Measurements from ENCODE around the gene ALK.
"Not testable (repeated sequence)": the region's sequence is repeated elsewhere in the genome, so short reads cannot be mapped to it uniquely, and the experiment has no call there.

ALK gene

DNA sequence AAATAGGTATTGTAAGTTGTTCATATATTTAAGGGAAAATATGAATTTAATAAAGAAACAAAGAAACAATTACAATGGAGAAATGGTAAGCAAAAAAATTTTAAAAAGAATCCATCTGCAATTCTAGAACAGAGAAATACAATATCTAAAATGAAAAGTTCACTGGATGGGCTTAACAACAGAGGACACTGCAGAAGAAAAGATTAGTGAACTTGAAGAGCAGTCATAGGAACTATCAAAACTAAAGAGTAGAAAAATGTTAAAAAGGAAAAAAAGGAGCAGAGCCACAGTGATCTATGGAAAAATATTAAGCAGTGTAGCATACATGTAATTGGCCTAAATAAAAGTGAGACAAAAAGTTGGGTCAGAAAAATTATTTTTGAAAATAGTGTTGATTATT is 83.5 kb downstream of the ALK start:
- DNase-seq, result no peak

DNA sequence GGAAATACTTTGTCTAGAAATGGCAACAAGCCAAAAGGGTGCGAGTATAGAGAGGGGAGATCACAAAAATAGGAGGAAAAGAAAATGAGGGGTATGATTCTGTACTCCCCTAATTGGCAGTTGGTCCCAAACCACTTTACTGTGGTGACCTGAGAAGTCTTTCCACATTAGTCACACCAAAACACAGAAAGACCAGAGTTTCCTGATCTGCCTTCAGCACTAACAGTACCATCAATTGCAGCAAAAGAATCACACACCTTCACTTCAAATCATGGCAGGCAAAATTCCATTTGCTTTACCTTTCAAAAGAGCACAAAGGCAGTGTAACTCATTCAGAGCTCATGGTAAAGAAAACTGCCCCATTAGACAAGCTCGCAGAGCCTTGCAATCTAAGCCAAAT is 86.8 kb downstream of the ALK start:
- DNase-seq, result no peak

DNA sequence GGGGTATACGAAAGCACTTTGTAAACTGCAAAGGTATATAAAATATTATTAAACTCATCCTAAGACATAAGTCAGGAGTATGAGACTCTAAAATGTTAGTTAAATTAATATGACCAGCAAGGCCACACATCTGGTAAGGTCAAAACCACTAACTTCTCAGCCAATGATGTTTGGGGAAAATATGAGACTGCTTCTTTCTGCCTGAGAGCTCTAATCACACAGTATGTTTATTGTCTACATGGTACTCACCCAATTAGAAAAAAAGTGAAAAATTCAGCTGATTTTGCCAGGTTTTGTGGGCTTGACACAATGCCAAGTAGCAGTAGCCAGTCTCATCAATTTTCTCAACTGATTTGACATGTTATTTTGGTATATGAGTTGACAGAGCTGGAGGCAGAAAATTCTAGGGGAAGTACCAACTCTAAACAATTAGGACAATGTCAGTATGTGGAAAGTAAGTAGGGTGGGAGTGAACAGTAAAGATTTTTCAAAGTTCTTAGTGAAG is 87.3 kb downstream of the ALK start:
- no peak for DNase-seq

DNA sequence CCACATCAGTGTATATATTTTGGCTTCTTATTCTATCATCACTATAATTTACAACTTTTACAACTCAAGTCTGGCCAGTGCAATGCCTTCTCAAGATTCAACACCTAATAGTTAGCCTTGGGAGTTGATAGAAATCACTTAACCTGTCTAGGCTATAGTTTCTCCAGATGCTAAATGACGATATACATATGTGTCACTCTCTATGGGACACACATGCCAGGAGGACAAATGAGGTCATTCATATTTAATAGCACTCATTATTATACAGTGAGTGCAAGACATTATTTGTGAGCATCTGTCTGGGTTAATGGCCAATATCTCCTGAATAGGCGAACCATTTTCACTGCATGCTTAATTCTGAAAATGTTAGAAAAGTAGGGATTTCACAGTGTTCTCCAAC is 89.8 kb downstream of the ALK start:
- no peak for DNase-seq

DNA sequence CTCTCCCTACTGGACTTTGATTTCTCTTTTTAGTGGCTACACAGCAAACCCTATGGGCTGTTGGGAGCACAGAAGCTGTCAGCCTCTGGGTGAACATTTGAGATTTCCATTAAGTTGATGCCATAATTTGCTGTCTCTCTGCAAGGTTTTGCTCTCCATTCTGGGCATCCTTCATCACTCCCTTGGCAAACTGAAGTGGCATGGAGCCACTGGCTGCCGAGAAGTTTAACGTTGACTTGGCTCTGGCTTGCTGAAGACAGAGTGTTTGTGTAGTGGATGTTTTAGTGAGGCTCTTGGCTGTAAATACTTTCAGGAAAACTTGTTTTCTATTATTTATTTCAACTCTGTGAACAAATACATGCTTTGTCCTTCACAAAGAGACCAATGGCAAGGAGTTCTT is 91.5 kb downstream of the ALK start:
- DNase-seq, result no peak

DNA sequence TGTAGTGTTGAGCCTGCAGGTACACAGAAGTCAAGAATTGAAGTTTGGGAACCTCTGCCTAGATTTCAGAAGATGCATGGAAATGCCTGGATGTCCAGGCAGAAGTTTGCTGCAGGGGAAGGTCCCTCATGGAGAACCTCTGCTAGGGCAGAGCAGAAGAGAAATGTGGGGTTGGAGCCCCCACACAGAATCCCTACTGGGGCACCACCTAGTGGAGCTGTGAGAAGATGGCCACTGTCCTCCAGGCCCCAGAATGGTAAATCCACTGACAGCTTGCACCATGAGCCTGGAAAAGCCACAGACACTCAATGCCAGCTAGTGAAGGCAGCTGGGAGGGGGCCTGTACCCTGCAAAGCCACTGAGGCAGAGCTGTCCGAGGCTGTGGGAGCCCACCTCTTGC is 97.2 kb downstream of the ALK start:
- not testable (repeated sequence) for DNase-seq

DNA sequence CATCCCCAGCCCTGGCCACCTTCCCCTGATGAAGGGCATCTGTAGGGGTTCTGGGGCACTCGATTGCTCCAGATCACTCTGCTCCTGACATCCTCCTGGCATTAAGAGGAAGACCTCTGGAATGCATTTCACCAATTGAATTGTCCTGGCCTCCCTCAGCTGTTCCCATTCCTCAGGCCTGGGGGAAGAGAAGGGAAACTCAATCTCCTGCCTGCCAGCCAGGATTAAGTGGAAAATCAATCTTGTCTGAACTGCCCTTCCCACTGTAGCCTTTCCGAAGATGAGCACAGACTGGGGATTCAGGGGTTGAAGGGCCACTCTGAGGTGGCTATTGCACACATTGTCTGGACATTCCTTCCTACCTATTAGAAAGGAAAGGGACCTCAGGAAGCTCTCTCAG is 99.8 kb downstream of the ALK start:
- DNase-seq, result no peak

DNA sequence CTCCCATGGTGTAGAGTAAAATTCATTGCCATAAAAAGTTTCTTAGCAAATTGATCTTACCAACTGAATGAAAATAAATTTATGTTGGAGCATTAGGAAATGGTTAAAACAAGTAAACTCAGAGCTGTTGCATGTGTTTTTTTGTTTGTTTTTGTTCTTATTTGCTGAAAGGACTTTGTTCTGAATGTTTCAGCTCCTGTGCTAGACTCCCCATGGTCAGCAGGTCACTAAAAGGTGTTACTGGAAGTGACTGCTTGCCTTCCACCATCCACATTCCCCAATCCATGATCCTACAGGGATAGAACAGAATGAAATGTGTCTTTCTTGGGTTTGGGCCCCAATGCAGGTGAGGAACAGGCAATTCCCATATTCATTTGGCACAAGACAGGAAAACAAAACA is 101.8 kb downstream of the ALK start:
- no peak for DNase-seq

DNA sequence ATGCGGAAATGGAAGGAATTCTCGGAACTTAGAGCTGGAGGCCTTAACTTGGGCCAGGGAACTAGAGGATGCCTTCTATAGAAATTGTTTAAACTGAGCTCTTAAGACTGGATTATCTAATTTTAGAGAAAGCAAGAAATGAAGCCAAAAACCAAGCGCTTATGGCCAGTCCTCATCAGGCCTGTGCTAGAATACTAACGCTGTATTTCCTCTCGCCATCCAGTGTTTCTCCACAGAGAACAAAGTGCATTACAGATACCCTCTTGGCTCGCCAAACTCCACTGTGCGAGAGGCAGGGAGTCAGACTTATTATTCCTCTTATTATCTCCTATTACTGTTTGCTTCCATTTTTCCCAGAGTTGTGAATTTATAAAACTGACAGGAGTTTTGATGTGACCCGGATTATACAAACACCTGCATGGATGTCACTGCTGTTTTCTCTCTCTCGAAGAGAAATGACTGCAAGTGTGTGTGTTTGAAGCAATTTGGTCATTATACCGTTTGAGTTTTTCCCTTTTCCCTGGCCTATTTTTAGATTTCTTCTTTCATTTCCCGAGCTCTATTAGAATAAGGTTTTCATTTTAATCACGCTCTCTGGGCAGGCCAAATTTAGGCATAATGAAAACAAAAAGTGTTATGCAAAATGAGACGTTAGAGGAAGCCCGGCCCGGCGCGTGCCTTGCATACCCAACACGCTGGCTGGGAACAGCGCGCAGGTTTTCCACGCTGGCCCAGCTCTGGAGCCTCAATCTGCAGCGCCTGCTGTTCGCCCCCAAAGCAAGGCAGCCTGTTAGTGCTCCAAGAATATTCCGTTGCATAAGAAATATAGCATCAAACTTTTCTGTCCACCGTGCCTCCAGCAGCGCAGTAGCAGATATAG is 103.3 kb downstream of the ALK start:
- no peak for DNase-seq

DNA sequence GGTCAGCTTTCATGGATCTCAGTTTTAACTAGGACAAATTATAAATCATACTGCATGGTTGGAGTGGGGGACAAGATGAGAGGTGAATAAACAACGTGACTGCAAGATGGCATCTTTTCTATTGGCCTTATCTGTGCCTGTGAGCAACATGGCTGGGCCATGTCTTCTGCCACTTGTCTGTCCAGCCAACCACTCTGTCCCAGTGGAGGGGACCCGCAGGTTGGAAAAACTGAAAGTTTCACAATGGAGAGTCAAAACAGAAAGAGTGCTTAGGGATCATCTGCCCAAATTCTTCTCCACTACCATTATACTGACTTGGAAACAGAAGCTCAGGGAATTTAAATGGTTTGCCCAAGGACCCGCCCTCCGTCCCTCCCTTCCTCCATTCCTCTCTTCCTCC is 104.1 kb downstream of the ALK start:
- DNase-seq, result no peak

DNA sequence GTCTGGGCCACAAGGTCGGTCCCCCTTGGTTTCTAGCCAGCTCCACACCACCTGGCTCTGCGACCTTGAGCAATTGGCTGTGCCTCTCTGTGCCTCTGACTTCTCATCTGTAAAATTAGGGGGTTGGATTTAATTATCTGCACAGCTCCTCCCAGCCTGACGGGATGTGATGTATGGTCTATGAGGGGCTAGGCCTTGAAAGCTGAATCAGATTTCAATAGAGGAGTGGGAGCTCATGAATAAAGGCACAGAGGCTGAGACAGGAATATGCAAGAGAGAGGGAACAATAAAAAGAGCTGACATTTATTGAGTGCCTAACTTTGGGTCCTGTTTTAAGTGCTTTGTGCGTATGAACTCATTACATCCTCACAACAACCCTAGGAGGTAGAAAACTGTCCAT is 104.7 kb downstream of the ALK start:
- DNase-seq, result no peak

DNA sequence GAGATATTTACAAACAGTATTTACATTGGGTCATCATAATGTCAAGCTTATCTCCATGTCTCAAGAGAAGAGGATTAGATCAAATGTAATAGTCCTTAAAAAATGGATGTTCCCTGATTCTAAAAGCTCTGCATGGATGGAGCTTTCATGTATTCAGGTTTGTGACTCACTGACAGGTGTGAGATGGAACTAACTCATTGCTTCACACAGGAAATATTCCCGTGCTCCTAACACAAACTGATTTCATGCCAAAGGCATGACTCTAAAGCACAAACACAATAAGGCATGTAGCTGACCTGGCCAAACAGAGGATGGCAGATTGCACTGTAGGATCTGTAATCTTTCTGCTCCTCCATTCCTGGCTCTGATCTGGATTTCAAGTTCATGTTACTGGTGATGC is 110.0 kb downstream of the ALK start:
- no peak for DNase-seq

DNA sequence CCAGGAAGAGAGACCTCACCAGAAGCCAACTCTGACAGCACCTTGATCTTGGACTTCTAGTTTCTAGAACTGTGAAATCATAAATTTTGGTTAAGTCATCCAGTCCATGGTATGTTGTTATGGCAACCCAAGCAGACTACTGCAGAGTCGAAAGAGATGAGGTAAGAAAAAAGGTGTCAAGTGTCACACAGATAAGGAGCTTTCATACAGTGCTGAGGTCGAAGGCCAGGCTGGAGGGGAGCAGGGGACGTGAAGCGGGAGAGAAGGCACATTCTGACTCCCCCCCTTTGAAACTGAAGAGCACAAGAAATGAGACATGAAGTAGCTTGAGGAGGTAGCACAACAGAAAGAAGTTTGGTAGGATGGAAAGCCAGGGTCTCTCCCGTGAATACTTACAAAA is 110.4 kb downstream of the ALK start:
- no peak for DNase-seq

DNA sequence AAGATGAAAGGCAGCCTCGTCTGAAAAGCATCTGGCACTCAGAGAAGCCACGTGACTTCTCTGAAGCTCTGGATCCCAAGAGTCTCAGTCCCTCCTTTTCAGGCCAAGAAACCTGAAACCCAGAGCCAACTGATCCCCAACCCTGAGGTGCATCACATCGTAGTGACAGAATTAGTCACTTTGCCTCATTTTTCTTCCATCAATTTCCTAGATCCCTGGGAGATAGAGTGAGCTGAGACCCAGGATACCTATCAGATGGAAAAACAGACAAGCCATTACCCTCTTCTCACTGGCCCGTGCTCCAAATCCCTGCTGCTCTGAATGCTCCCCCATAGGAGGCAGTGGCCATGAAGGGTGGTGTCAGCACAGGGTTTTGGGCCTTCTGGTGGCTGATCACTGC is 113.1 kb downstream of the ALK start:
- no peak for DNase-seq

DNA sequence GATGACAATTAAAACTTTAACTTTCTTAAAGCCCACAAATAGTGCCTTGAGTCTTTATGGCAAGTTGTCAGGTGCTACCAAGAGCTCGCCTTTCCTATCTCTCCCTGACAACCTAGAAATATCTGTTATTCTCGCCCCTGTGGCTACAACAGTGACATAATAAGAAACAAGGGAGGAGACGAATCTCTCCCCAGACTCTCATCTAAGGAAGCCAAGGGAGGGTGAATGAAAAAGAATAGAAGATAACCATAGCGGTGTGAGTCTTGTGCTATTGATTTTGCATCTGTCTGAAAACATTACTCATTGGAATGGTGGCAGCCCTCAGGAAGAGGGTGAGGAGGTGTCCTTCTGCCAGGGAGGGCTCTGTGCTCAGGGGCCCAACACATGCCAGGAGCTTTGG is 114.3 kb downstream of the ALK start:
- DNase-seq, result no peak

DNA sequence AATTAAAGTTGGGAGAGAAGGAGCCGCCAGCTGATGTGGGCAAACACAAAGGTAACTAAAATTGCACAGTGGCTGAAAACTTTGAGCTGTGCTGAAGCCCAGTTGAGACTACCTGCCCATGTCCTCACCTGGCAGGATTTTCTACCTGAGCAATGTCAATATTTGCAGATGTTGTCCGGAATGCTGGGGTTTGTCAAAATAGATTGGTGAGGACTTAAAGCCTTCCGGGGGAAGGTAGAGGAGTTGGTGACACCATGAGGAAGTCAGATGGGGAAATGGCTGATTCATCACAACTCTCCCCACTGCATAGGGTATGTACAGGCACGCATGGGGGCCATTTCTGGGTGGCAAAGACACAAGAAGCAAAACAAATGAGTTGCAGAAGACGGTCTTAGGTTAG is 114.9 kb downstream of the ALK start:
- DNase-seq, result no peak

DNA sequence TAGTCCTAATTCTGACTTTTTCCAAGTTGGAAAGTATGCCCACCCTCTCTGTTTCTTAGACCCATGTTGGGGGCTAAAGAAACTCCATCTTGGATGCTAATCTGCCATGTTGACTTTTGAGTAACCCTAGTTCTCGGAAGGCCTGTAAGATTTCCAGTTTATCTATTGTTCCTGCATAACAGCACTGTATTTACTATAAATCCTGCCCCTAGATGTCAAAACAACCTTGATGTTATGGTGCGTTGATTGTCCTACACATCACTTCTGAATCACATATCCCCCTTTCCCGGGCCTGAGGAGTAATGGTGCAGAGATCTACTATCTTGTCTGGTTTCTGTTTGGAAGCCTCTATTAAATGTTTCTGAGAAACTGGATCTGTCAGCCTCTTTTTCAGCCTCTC is 116.7 kb downstream of the ALK start:
- no peak for DNase-seq

DNA sequence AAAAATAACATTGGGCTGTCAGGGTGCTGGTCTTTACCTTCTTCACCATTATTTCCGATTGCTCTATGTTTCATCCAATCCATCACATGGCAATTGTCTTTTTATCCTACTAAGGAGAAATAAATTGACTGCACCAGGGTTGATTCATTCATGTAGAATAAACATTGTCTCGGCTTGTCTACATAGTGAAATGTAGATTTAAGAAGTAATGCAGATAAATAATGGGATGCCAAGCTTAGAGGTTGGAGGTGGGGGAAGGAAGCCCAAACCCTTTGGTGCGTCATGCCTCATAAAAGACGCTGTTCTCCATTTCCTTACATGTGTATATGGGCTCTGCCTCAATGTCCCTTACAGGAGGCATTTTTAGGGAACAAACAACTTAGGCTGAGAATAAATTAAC is 117.8 kb downstream of the ALK start:
- no peak for DNase-seq

DNA sequence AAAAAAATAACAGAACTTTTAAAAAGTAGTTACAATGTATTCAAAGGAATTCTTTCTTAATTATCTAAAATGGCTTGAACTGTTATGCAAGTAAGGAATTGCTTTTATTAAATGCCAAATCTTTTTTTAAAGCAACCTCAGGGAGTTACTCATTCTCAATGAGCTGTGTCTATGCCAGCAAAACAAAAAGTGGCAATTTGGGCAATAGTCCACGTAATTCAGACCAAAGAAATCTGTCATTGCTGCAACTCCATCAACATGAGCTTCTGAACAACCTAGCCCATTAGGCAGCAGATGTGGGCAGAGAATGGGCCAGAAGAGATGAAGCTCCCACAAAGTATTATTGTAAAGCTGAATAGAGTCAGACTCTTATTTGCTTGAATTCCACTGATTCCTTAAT is 118.4 kb downstream of the ALK start:
- no peak for DNase-seq

DNA sequence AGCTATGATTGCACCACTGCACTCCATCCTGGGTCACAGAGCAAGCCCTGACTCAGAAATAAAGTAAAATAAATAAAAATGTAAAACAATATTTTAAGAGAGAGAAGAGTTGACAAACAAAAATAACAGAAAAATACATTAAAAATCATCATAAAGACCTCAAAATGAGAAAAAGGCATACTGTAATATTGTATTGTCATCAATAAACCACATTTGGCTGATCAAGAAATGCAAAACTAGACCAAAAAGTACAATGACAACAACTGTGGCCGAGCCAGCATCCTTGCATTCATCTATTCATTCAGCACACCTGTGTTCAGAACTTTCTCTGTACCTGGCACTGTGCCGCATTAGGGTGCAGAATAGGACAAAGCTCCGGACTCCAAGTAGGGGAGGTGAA is 121.8 kb downstream of the ALK start:
- DNase-seq, result no peak

DNA sequence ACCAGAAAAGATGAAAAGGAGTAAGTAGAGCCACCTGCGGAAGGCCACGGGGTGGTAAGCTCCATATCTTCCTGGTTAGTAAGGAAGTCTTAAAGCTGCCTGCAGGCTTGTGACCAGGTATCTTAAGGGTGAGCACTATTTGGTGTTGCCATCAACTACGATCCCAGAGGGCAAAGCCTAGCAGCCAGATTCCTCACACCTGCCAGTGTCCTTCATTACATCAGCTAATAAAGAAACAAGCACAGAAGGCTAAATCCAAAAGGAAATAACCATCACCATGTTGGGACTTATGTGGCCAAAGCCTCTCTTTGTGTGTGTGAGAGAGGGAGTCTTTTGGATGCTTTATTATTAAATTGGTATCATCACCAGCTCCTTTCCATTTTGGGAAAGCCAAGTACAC is 123.5 kb downstream of the ALK start:
- no peak for DNase-seq

DNA sequence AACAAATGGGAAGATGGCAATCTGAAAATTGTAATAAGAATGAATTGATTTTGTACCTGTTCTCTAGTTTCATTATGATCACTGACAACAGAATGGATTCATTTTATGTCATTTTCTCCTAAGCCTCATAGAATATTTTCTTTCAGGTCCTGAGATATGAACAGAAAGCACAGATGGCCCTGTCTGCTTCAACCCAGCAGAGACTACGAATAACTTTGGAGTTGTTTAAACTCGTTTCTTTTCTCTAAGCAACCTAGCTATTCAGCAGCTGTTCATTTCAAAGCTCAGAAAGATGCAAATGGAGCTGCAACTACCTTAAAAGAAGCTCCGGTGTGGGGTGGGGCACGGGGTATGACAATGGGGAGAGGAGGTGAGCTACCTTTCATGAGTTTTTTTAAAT is 124.9 kb downstream of the ALK start:
- no peak for DNase-seq

DNA sequence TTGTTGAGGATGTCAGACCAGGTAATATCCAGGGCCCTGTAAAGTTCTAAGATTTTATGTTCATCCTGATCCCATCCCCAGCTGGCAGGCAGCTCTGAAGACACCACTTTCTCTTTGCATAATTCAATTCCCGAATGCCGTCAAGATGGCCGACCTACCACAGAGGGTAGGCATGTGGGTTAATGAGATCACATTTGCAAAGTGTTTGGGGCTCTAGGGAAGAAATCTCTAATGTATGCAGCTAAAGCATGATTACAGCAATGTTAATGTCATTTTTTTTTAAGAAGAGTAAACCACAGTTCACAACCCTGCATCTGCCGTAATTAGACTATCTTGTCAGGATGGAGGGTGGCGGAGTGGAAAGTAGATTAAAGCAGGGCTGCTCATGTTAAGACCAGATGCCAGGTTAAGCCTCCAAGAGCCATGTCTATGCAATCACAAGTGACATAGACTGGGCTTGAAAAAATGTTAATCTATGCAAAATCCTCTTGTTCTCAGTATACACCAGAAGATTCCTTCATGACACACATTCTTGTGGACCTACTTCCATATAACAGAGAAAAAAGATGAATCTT is 131.4 kb downstream of the ALK start:
- no peak for DNase-seq

Measured in NCI-H2081 treated with DMSO at 0.1 percent for 48 hours (cell line).